Activated T-cell treated with anti-CD3 and anti-CD28 coated beads, Interleukin-2, amount 50 U/mL, for 72 hours (primary cell): ENCODE measurements around the gene DSCAML1. TPM values are rescaled to one million over a fixed set of nuclear protein-coding genes. Genes with fewer than 3 reads are reported as not detected.

Experiments used
- ATAC-seq, 2 donors: fragments of 150-1000 bp; cut with Tn5 transposase; replicated peaks in 1 of 2; 2 replicates each; pipeline ENCODE4 v1.10.0; 2021; ENCODE audit warnings: moderate library complexity in 2 of 2, mild to moderate bottlenecking in 1 of 2
- DNase-seq, 2 donors: peaks; one replicate each; pipeline ENCODE4 v3.0.0; 2021 to 2022; ENCODE audit warnings: mixed read lengths in 1 of 2
- H3K27ac Mint-ChIP-seq: one replicate; pipeline ENCODE4 v1.8.0; 2022; ENCODE audit warnings: mild to moderate bottlenecking, moderate library complexity, mixed read lengths
- H3K27me3 Mint-ChIP-seq: one replicate; pipeline ENCODE4 v1.8.0; 2022; ENCODE audit warnings: low read depth, mixed read lengths
- H3K36me3 Mint-ChIP-seq, 2 donors: one replicate each; pipeline ENCODE4 v1.8.0; 2022; ENCODE audit warnings: mixed read lengths in 2 of 2, mild to moderate bottlenecking in 1 of 2; ENCODE audit not compliant: insufficient read depth in 2 of 2
- H3K4me1 Mint-ChIP-seq: one replicate; pipeline ENCODE4 v1.8.0; 2022; ENCODE audit warnings: low read depth, mixed read lengths
- H3K4me3 Mint-ChIP-seq, 2 donors: one replicate each; pipeline ENCODE4 v1.8.0; 2022; ENCODE audit warnings: mild to moderate bottlenecking in 2 of 2, mixed read lengths in 2 of 2, moderate library complexity in 2 of 2
- H3K9me3 Mint-ChIP-seq, 2 donors: one replicate each; pipeline ENCODE4 v1.8.0; 2022; ENCODE audit warnings: mixed read lengths in 2 of 2
- total RNA-seq, 2 donors: library from RNA; stranded (reverse); gene quantifications; one replicate each; pipeline ENCODE4 v1.2.3, GENCODE V29; 2022

DSCAML1 gene
- total RNA-seq, 2 donors from 2014 or later: 1.5 to 2.5 TPM

- Mint-ChIP-seq H3K36me3 (peaks cover 16 to 30% of the 10 kb centered on the region in 2 donors), H3K9me3 (peaks cover 0 to 2% of the 10 kb centered on the region in 2 donors), H3K27ac (no peak overlapping the region), H3K4me3 (no peak overlapping the region), H3K4me1 (no peaks in the 10 kb centered on the region), H3K27me3 (no peaks in the 10 kb centered on the region)
- DNase-seq (no peak), ATAC-seq (no peak)
These were observed 401.5 kb downstream of the DSCAML1 start for GRCh38 chr11:117395476-117395875.

GRCh38 chr11:117394221-117394925 lies 402.6 kb downstream of the DSCAML1 start:
- Mint-ChIP-seq H3K4me3 (no peak overlapping the region), H3K27me3 (no peaks in the 10 kb centered on the region), H3K9me3 (no peaks in the 10 kb centered on the region), H3K4me1 (no peaks in the 10 kb centered on the region), H3K27ac (no peak overlapping the region), H3K36me3 (peaks cover 14 to 27% of the 10 kb centered on the region in 2 donors)
- ATAC-seq: no peak
- DNase-seq: no peak

- no peaks in the 10 kb centered on the region for H3K27me3 Mint-ChIP-seq
- DNase-seq (no peak), ATAC-seq (no peak)
- no peaks in the 10 kb centered on the region for H3K9me3 Mint-ChIP-seq
- H3K36me3 Mint-ChIP-seq: peaks cover 11 to 19% of the 10 kb centered on the region in 2 donors
- no peak overlapping the region for H3K4me3 Mint-ChIP-seq
- no peaks in the 10 kb centered on the region for H3K4me1 Mint-ChIP-seq
- H3K27ac Mint-ChIP-seq: no peak overlapping the region
These were observed 404.0 kb downstream of the DSCAML1 start for GRCh38 chr11:117392979-117393378.

- DNase-seq: no peak
- Mint-ChIP-seq H3K4me3 (no peak overlapping the region), H3K36me3 (peaks cover 5 to 13% of the 10 kb centered on the region in 2 donors), H3K4me1 (no peaks in the 10 kb centered on the region), H3K27me3 (no peaks in the 10 kb centered on the region), H3K27ac (no peak overlapping the region), H3K9me3 (no peaks in the 10 kb centered on the region)
- no peak for ATAC-seq
These were observed 404.9 kb downstream of the DSCAML1 start for GRCh38 chr11:117392001-117392690.

GRCh38 chr11:117391181-117391580 lies 405.8 kb downstream of the DSCAML1 start:
- H3K27ac Mint-ChIP-seq: no peak overlapping the region
- H3K4me3 Mint-ChIP-seq: no peak overlapping the region
- no peaks in the 10 kb centered on the region for H3K9me3 Mint-ChIP-seq
- no peaks in the 10 kb centered on the region for H3K4me1 Mint-ChIP-seq
- H3K36me3 Mint-ChIP-seq: peaks cover 0 to 10% of the 10 kb centered on the region in 2 donors
- DNase-seq: no peak
- H3K27me3 Mint-ChIP-seq: no peaks in the 10 kb centered on the region
- ATAC-seq: no peak

GRCh38 chr11:117390743-117391142 lies 406.3 kb downstream of the DSCAML1 start:
- Mint-ChIP-seq H3K4me1 (no peaks in the 10 kb centered on the region), H3K36me3 (peaks cover 0 to 10% of the 10 kb centered on the region in 2 donors), H3K4me3 (no peak overlapping the region), H3K9me3 (no peaks in the 10 kb centered on the region), H3K27me3 (no peaks in the 10 kb centered on the region), H3K27ac (no peak overlapping the region)
- DNase-seq: no peak
- ATAC-seq: no peak

- H3K4me3 Mint-ChIP-seq: no peak overlapping the region
- no peaks in the 10 kb centered on the region for H3K4me1 Mint-ChIP-seq
- H3K9me3 Mint-ChIP-seq: no peaks in the 10 kb centered on the region
- H3K27ac Mint-ChIP-seq: no peak overlapping the region
- ATAC-seq (no peak), DNase-seq (no peak)
- no peaks in the 10 kb centered on the region for H3K27me3 Mint-ChIP-seq
- peaks cover 0 to 7% of the 10 kb centered on the region in 2 donors for H3K36me3 Mint-ChIP-seq
These were observed 408.8 kb downstream of the DSCAML1 start for GRCh38 chr11:117387992-117388755.

GRCh38 chr11:117385906-117386305 lies 411.1 kb downstream of the DSCAML1 start:
- DNase-seq: no peak
- Mint-ChIP-seq H3K4me3 (no peak overlapping the region), H3K27ac (no peak overlapping the region), H3K27me3 (no peaks in the 10 kb centered on the region), H3K4me1 (no peaks in the 10 kb centered on the region), H3K36me3 (peaks cover 0 to 4% of the 10 kb centered on the region in 2 donors), H3K9me3 (no peaks in the 10 kb centered on the region)
- no peak for ATAC-seq

GRCh38 chr11:117385471-117385870 lies 411.5 kb downstream of the DSCAML1 start:
- Mint-ChIP-seq H3K36me3 (peaks cover 0 to 4% of the 10 kb centered on the region in 2 donors), H3K27me3 (no peaks in the 10 kb centered on the region), H3K4me3 (no peak overlapping the region), H3K27ac (no peak overlapping the region), H3K4me1 (no peaks in the 10 kb centered on the region), H3K9me3 (no peaks in the 10 kb centered on the region)
- ATAC-seq: no peak
- DNase-seq: no peak

GRCh38 chr11:117384045-117384444 lies 413.0 kb downstream of the DSCAML1 start:
- Mint-ChIP-seq H3K9me3 (no peaks in the 10 kb centered on the region), H3K27ac (no peak overlapping the region), H3K27me3 (no peaks in the 10 kb centered on the region), H3K4me1 (no peaks in the 10 kb centered on the region), H3K36me3 (peaks cover 0 to 1% of the 10 kb centered on the region in 2 donors), H3K4me3 (no peak overlapping the region)
- peak in 1 of 2 donors; percentile 55 for ATAC-seq
- no peak for DNase-seq

GRCh38 chr11:117382746-117383145 lies 414.3 kb downstream of the DSCAML1 start:
- Mint-ChIP-seq H3K9me3 (no peaks in the 10 kb centered on the region), H3K36me3 (peaks cover 0 to 1% of the 10 kb centered on the region in 2 donors), H3K4me1 (no peaks in the 10 kb centered on the region), H3K4me3 (no peak overlapping the region), H3K27ac (no peak overlapping the region), H3K27me3 (no peaks in the 10 kb centered on the region)
- no peak for DNase-seq
- no peak for ATAC-seq

- no peak for DNase-seq
- no peaks in the 10 kb centered on the region for H3K4me1 Mint-ChIP-seq
- no peak overlapping the region for H3K4me3 Mint-ChIP-seq
- peaks cover 0 to 1% of the 10 kb centered on the region in 2 donors for H3K36me3 Mint-ChIP-seq
- no peaks in the 10 kb centered on the region for H3K27me3 Mint-ChIP-seq
- H3K27ac Mint-ChIP-seq: no peak overlapping the region
- ATAC-seq: no peak
- no peaks in the 10 kb centered on the region for H3K9me3 Mint-ChIP-seq
These were observed 415.3 kb downstream of the DSCAML1 start for GRCh38 chr11:117381481-117382387.
